SK-N-SH (cell line): ENCODE results near the gene PTPA. TPM values are rescaled to one million over a fixed set of nuclear protein-coding genes. Genes with fewer than 3 reads are reported as not detected.

Experiments used
- CTCF ChIA-PET: fragments of 300-600, 350-600 bp; formaldehyde crosslinking; extraction: SDS; loops from one replicate; lab custom pipeline; 2021; lab: Yijun Ruan, JAX
- POLR2A ChIA-PET: fragments of 350-600 bp; sonication (Branson Sonifier 250); formaldehyde crosslinking; extraction: SDS; loops from one replicate; lab custom pipeline; 2020; ENCODE audit warnings: antibody characterized with exemption, inconsistent platforms; lab: Yijun Ruan, JAX
- DNase-seq: peaks from one replicate; pipeline ENCODE4 v3.0.0; 2012
- H2AFZ ChIP-seq: fragments of 200-600 bp; sonication (generic); 2 replicates; pipeline ENCODE4 v1.8.1; 2016; ENCODE audit warnings: antibody characterized with exemption, mild to moderate bottlenecking, low read depth
- H3F3A ChIP-seq: fragments of 200-600 bp; sonication (generic); replicated peaks from 2 replicates; pipeline ENCODE3; 2016; ENCODE audit warnings: antibody characterized with exemption, mild to moderate bottlenecking; ENCODE audit not compliant: insufficient read depth
- H3K27ac ChIP-seq, 2 experiments: fragments of 200-500 bp in 1 of 2; fragments of 200-600 bp in 1 of 2; sonication (Bioruptor generic) in 1 of 2; sonication (generic), shearing (Covaris generic) in 1 of 2; 2 replicates each; pipeline versions ENCODE4 v1.5.1 to v1.6.1; 2014 to 2016; ENCODE audit warnings: low read depth in 2 of 2, inconsistent platforms in 1 of 2, low read length in 1 of 2, mild to moderate bottlenecking in 1 of 2, mixed read lengths in 1 of 2
- H3K27me3 ChIP-seq: fragments of 200-600 bp; sonication (generic), shearing (Covaris generic); 2 replicates; pipeline ENCODE4 v1.6.1; 2016; ENCODE audit warnings: mixed run types; ENCODE audit not compliant: insufficient read depth
- H3K36me3 ChIP-seq, 2 experiments: fragments of 200-500 bp in 1 of 2; fragments of 200-600 bp in 1 of 2; sonication (Bioruptor generic) in 1 of 2; sonication (generic) in 1 of 2; replicated peaks in 1 of 2; 2 replicates each; pipeline versions ENCODE3 to v1.5.1; 2014 to 2016; ENCODE audit warnings: low read length in 1 of 2, mild to moderate bottlenecking in 1 of 2; ENCODE audit not compliant: insufficient read depth in 2 of 2, control insufficient read depth in 1 of 2
- H3K4me1 ChIP-seq, 2 experiments: fragments of 200-500 bp in 1 of 2; fragments of 200-600 bp in 1 of 2; sonication (Bioruptor generic) in 1 of 2; sonication (generic), shearing (Covaris generic) in 1 of 2; 2 replicates each; pipeline versions ENCODE4 v1.5.1 to v1.6.1; 2014 to 2016; ENCODE audit warnings: low read depth in 1 of 2, low read length in 1 of 2, mixed run types in 1 of 2; ENCODE audit not compliant: insufficient read depth in 2 of 2, control insufficient read depth in 1 of 2
- H3K4me2 ChIP-seq: fragments of 200-600 bp; sonication (generic), shearing (Covaris generic); 2 replicates; pipeline ENCODE4 v1.6.1; 2017; ENCODE audit warnings: mixed run types
- H3K4me3 ChIP-seq, 2 experiments: fragments of 200-500 bp in 1 of 2; fragments of 200-600 bp in 1 of 2; sonication (Bioruptor generic) in 1 of 2; sonication (generic), shearing (Covaris generic) in 1 of 2; 2 replicates each; pipeline versions ENCODE4 v1.5.1 to v1.8.1; 2014 to 2016; ENCODE audit warnings: low read depth in 2 of 2, inconsistent platforms in 1 of 2, low read length in 1 of 2, mild to moderate bottlenecking in 1 of 2, mixed read lengths in 1 of 2, moderate library complexity in 1 of 2
- H3K79me2 ChIP-seq: fragments of 200-600 bp; sonication (generic); 2 replicates; pipeline ENCODE4 v1.8.1; 2017; ENCODE audit warnings: mild to moderate bottlenecking; ENCODE audit not compliant: insufficient read depth
- H3K9ac ChIP-seq: fragments of 200-600 bp; sonication (generic); 2 replicates; pipeline ENCODE4 v1.6.1; 2017; ENCODE audit warnings: mixed run types
- H3K9me2 ChIP-seq: fragments of 200-600 bp; sonication (generic); 2 replicates; pipeline ENCODE4 v1.6.1; 2017; ENCODE audit warnings: mixed run types
- H3K9me3 ChIP-seq: fragments of 200-600 bp; sonication (generic); 2 replicates; pipeline ENCODE4 v1.6.1; 2017; ENCODE audit warnings: mixed run types, mild to moderate bottlenecking, moderate library complexity
- H4K20me1 ChIP-seq: fragments of 200-600 bp; sonication (generic); 2 replicates; pipeline ENCODE4 v1.6.1; 2017; ENCODE audit warnings: mild to moderate bottlenecking, mixed run types; ENCODE audit not compliant: insufficient read depth
- CTCF ChIP-seq: fragments of 200-600 bp; sonication (generic); IDR thresholded peaks from 2 replicates; pipeline ENCODE4 v1.6.1; 2017; ENCODE audit warnings: antibody characterized with exemption, mild to moderate bottlenecking, moderate library complexity
- MAX ChIP-seq: IDR thresholded peaks from 2 replicates; pipeline ENCODE4 v1.4.0; 2012; ENCODE audit warnings: low read depth
- MXI1 ChIP-seq: IDR thresholded peaks from 2 replicates; pipeline ENCODE4 v1.6.1; 2012; ENCODE audit warnings: mild to moderate bottlenecking, low read depth, low read length, improper control_type of control experiment
- NFIC ChIP-seq: IDR thresholded peaks from 2 replicates; pipeline ENCODE4 v1.4.0; 2012; ENCODE audit warnings: borderline replicate concordance
- NRF1 ChIP-seq: IDR thresholded peaks from 2 replicates; pipeline ENCODE4 v1.6.1; 2012; ENCODE audit warnings: low read depth, mild to moderate bottlenecking, low read length
- RAD21 ChIP-seq: IDR thresholded peaks from 2 replicates; pipeline ENCODE4 v1.6.1; 2012; ENCODE audit warnings: mild to moderate bottlenecking, low read length
- RCOR1 ChIP-seq: fragments of 150-350 bp; IDR thresholded peaks from 2 replicates; pipeline ENCODE4 v1.6.1; 2017; ENCODE audit warnings: antibody characterized with exemption, low read length
- RXRA ChIP-seq: IDR thresholded peaks from 2 replicates; pipeline ENCODE4 v1.4.0; 2012; ENCODE audit warnings: low read depth, mild to moderate bottlenecking, borderline replicate concordance
- SMC3 ChIP-seq: IDR thresholded peaks from 2 replicates; pipeline ENCODE4 v1.6.1; 2012; ENCODE audit warnings: low read depth, low read length, improper control_type of control experiment
- TCF12 ChIP-seq: IDR thresholded peaks from 2 replicates; pipeline ENCODE4 v1.4.0; 2012
- USF1 ChIP-seq: IDR thresholded peaks from 2 replicates; pipeline ENCODE4 v1.4.0; 2012; ENCODE audit warnings: low read depth, borderline replicate concordance
- YY1 ChIP-seq: IDR thresholded peaks from 2 replicates; pipeline ENCODE4 v1.4.0; 2012; ENCODE audit warnings: low read depth, mild to moderate bottlenecking
- WGBS: methylation state at CpG from one replicate; pipeline ENCODE4 v1.1.6; 2017; ENCODE audit warnings: low lambda C conversion rate; 5-methylcytosine and 5-hydroxymethylcytosine counted together
- polyA plus RNA-seq, 3 experiments: library from polyadenylated mRNA; depleted of rRNA; stranded (reverse); fragments of >200 nt; gene quantifications; 2 replicates each; pipeline ENCODE4 v1.2.3, GENCODE V29; 2012

PTPA gene
- polyA plus RNA-seq, 1 of the 3 experiments (the other 2 are of a cell fraction): 130 TPM

GRCh38 chr9:129131300-129132145, 20.3 kb downstream of the PTPA start:
- Histone ChIP-seq H3K4me1 (peaks cover 0 to 11% of the 10 kb centered on the region in 2 experiments; a peak in 1 of 4 replicates), H3K9ac (no peak overlapping the region), H3F3A (peaks cover 4% of the 10 kb centered on the region), H3K27me3 (no peaks in the 10 kb centered on the region), H3K79me2 (0 out of 2 replicates have a peak, but pooled peaks cover 9% of the 10 kb centered on the region), H3K4me3 (no peak overlapping the region), H3K9me2 (no peaks in the 10 kb centered on the region), H2AFZ (no peak overlapping the region), H3K27ac (no peak overlapping the region), H3K36me3 (peaks cover 19 to 36% of the 10 kb centered on the region in 2 experiments), H3K4me2 (no peak overlapping the region), H3K9me3 (no peaks in the 10 kb centered on the region), H4K20me1 (no peaks in the 10 kb centered on the region)
- DNase-seq: peak; percentile 91
- ChIA-PET CTCF (interaction anchor here (0.6 to 16.0 kb wide), 51 partner anchors 10 to 659 kb away, joined by 3 to 211 read pairs (median 5); partner anchors contain the start of genes C9orf50, CRAT, IER5L and NTMT1), POLR2A (interaction anchor here (1.0 to 1.2 kb wide), 5 partner anchors 11 to 494 kb away, joined by 3 to 5 read pairs (median 4); partner anchors contain the start of genes CRAT, NTMT1 and PTPA)
- TF ChIP-seq USF1: no peak
- no peak for TF ChIP-seq NFIC
- TF ChIP-seq CTCF: peak; percentile 97
- no peak for TF ChIP-seq TCF12
- peak; percentile 85 for TF ChIP-seq RAD21
- TF ChIP-seq NRF1: peak; percentile 36; the same call in 1 of the 2 replicates
- TF ChIP-seq SMC3: peak; percentile 78
- 34% methylated on average over 11 of the region's 13 CpGs for WGBS

GRCh38 chr9:129133082-129133481, 21.9 kb downstream of the PTPA start:
- no peaks in the 10 kb centered on the region for H3K79me2 ChIP-seq
- H3K4me1 ChIP-seq: peaks cover 0 to under 1% of the 10 kb centered on the region in 2 experiments; a peak in 1 of 4 replicates
- H4K20me1 ChIP-seq: no peaks in the 10 kb centered on the region
- no peak overlapping the region for H3K4me2 ChIP-seq
- H3K9me2 ChIP-seq: no peaks in the 10 kb centered on the region
- TF ChIP-seq RCOR1 (no peak), TCF12 (no peak), MXI1 (no peak), YY1 (no peak), RXRA (no peak), CTCF (no peak), MAX (no peak)
- peaks cover 4% of the 10 kb centered on the region for H3F3A ChIP-seq
- ChIA-PET POLR2A (no interaction called here), CTCF (interaction anchor here (0.6 to 16.0 kb wide), 10 partner anchors 8 to 508 kb away, joined by 3 to 211 read pairs (median 7); partner anchors contain the start of genes C9orf50 and NTMT1)
- no peak overlapping the region for H3K27ac ChIP-seq
- WGBS: 100% methylated on average over 2 of the region's 4 CpGs
- no peak for DNase-seq
- H3K4me3 ChIP-seq: no peak overlapping the region
- peaks cover 19 to 34% of the 10 kb centered on the region in 2 experiments for H3K36me3 ChIP-seq
- H3K27me3 ChIP-seq: no peaks in the 10 kb centered on the region
- no peaks in the 10 kb centered on the region for H3K9me3 ChIP-seq
- H2AFZ ChIP-seq: no peak overlapping the region
- H3K9ac ChIP-seq: no peak overlapping the region
